Fibroblast of the conjunctiva (primary cell): Measurements from ENCODE around the gene CDKN1B.

Experiments
- DNase-seq: peaks from one replicate; pipeline ENCODE4 v3.0.0-alpha.2; 2010; ENCODE audit warnings: low read depth

The CDKN1B gene

DNA sequence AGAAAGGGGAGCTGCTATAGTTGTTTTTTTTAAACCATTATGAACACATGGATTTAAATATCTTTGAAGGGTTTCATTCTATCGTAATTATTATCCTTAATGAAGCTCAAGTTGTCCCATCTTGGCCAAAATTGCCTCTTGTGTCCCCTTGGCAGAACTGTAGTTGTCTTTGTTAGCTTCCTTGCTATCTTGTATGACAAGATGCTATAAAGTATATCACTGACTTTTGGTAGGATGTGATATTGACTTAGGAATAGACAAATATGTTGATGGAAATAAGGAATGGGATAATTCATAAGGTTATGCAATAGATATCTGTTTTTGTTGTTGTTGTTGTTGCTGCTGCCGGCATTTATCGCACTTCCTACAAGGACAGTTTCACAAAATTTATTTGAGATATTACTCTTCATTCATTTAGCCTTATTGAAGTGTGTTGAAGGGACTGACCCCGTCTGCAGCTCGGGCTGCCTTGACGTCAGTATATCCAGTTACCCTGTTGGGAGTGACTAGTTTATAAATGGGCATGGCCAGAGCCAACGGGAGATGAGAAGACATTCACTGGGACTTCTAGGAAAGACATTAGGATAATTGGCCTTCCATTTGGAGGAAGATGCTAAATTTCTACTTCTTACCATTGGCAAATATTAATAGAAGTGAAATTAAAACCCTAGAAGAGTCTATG lies 42.2 kb downstream of the CDKN1B start:
- DNase-seq = no peak

DNA sequence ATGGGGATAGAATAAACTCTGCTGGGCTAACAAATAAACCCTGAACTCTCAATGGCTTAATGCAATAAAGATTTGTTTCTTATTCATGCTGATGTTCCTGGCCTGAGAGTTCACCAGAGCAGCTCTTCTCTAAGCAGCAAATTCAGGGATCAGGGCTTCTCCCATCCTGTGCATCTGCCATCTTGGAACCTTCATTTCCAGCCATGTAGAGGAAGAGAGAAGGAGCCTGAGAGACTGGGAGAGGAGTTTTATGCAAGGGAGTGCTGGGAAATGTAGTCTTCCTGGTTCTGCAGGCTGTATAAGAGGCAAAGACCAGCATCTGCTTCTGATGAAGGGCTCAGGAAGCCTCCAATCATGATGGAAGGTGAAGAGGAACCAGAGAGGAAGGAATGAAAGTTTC lies 47.7 kb downstream of the CDKN1B start:
- no peak for DNase-seq

GRCh38 chr12:12770262-12770661 lies 53.1 kb downstream of the CDKN1B start:
- no peak for DNase-seq
